Cardiac septum (tissue), 1 donor: ENCODE measurements around the gene AIFM3. TPM values are rescaled to one million over a fixed set of nuclear protein-coding genes. Genes with fewer than 3 reads are reported as not detected.

Experiments
- total RNA-seq: library from RNA; stranded (reverse); fragmentation: NEBNext Ultra II Directional; extraction: Animal tissue kit (Norgen Biotek cat#: 25700); gene quantifications from one replicate; pipeline ENCODE4 v1.2.1, GENCODE V29; 2021
- donor health status: DM: no; HTN: no; CAD: no.

AIFM3 gene
- total RNA-seq, 1 donor from 2014 or later, result 0.54 TPM

Other genes with a start within 250 kb of the AIFM3 start
- gene SERPIND1, start 193.1 kb upstream of the AIFM3 start, total RNA-seq, result 0.13 TPM
- 52.6 TPM for gene PI4KA, start 108.4 kb upstream of the AIFM3 start, total RNA-seq
- gene SNAP29, start 108.2 kb upstream of the AIFM3 start, total RNA-seq, result 23.6 TPM
- gene CRKL, start 49.8 kb upstream of the AIFM3 start, total RNA-seq, result 55.5 TPM
- gene LZTR1, start 15.0 kb downstream of the AIFM3 start, total RNA-seq, result 33.0 TPM
- gene THAP7, start 34.9 kb downstream of the AIFM3 start, total RNA-seq, result 18.2 TPM
- 5.4 TPM for gene P2RX6, start 47.9 kb downstream of the AIFM3 start, total RNA-seq
- not detected for gene SLC7A4, start 65.3 kb downstream of the AIFM3 start, total RNA-seq
- not detected for gene LRRC74B, start 78.7 kb downstream of the AIFM3 start, total RNA-seq